Measurements from ENCODE around the gene IDH3A.
A peak's percentile ranks its signal among the peaks of the same experiment; 100 is the strongest.

The IDH3A gene

GRCh38 chr15:78129751-78130287 lies 19.3 kb upstream of the IDH3A start:
- no peak overlapping the region for H2AFZ ChIP-seq (ENCODE audit: low read depth)
- peaks cover 22% of the 10 kb centered on the region for H3K4me1 ChIP-seq (ENCODE audit: low read depth, poor library complexity, severe bottlenecking)
- H3K9ac ChIP-seq, result no peak overlapping the region
- no peak overlapping the region for H3K4me3 ChIP-seq (IDR thresholded peaks at IDR 0.05; ENCODE audit: insufficient read depth, low read depth, low read length)
- TF ChIP-seq CTCF (conservative IDR thresholded peaks at IDR 0.05; ENCODE audit: low read depth, low read length), result no peak
- H3K36me3 ChIP-seq (ENCODE audit: insufficient read depth), result no peaks in the 10 kb centered on the region
- no peaks in the 10 kb centered on the region for H4K20me1 ChIP-seq (ENCODE audit: insufficient read depth)
- H3K27me3 ChIP-seq (ENCODE audit: insufficient read depth, low read depth), result no peaks in the 10 kb centered on the region
- no peaks in the 10 kb centered on the region for H3K79me2 ChIP-seq (ENCODE audit: insufficient read depth, low read depth)
- no peak overlapping the region for H3K4me2 ChIP-seq
- H3K27ac ChIP-seq, result no peak overlapping the region

- Histone ChIP-seq H3K4me2 (no peak overlapping the region), H2AFZ (ENCODE audit: low read depth) (peak overlapping the region; percentile 99)
These were observed 18.5 kb upstream of the IDH3A start for GRCh38 chr15:78130466-78131294.

GRCh38 chr15:78131295-78132061 lies 17.7 kb upstream of the IDH3A start, which contains the start of gene CIB2:
CIB2 (minus strand) TSS chr15:78131445; CDS start chr15:78131215, 230 bp downstream.
- Histone ChIP-seq H3K36me3 (ENCODE audit: insufficient read depth) (no peaks in the 10 kb centered on the region), H2AFZ (ENCODE audit: low read depth) (peak within 1 kb of the TSS; percentile 99), H3K79me2 (ENCODE audit: insufficient read depth, low read depth) (no peaks in the 10 kb centered on the region), H3K4me1 (ENCODE audit: low read depth, poor library complexity, severe bottlenecking) (peaks cover 22% of the 10 kb centered on the region), H3K27me3 (ENCODE audit: insufficient read depth, low read depth) (no peaks in the 10 kb centered on the region), H3K9ac (peak within 1 kb of the TSS; percentile 85), H3K4me3 (IDR thresholded peaks at IDR 0.05; ENCODE audit: insufficient read depth, low read depth, low read length) (no peak within 1 kb of the TSS), H4K20me1 (ENCODE audit: insufficient read depth) (no peaks in the 10 kb centered on the region), H3K27ac (0 out of 2 replicates have a peak within 1 kb of the TSS, but pooled peaks have one; percentile 24), H3K4me2 (peak within 1 kb of the TSS; percentile 81)
- peak; percentile 39 for TF ChIP-seq CTCF (conservative IDR thresholded peaks at IDR 0.05; ENCODE audit: low read depth, low read length)

More at GRCh38 chr15:78130466-78131294, 18.5 kb upstream of the IDH3A start:
- H3K4me3 ChIP-seq (IDR thresholded peaks at IDR 0.05; ENCODE audit: insufficient read depth, low read depth, low read length), result no peak overlapping the region
- H4K20me1 ChIP-seq (ENCODE audit: insufficient read depth), result no peaks in the 10 kb centered on the region
- no peaks in the 10 kb centered on the region for H3K27me3 ChIP-seq (ENCODE audit: insufficient read depth, low read depth)
- no peaks in the 10 kb centered on the region for H3K36me3 ChIP-seq (ENCODE audit: insufficient read depth)
- no peak overlapping the region for H3K27ac ChIP-seq
- peaks cover 22% of the 10 kb centered on the region for H3K4me1 ChIP-seq (ENCODE audit: low read depth, poor library complexity, severe bottlenecking)
- H3K9ac ChIP-seq, result no peak overlapping the region
- no peak for TF ChIP-seq CTCF (conservative IDR thresholded peaks at IDR 0.05; ENCODE audit: low read depth, low read length)
- no peaks in the 10 kb centered on the region for H3K79me2 ChIP-seq (ENCODE audit: insufficient read depth, low read depth)

- no peak overlapping the region for H3K9ac ChIP-seq
- no peaks in the 10 kb centered on the region for H3K36me3 ChIP-seq (ENCODE audit: insufficient read depth)
- no peak overlapping the region for H2AFZ ChIP-seq (ENCODE audit: low read depth)
- H3K27me3 ChIP-seq (ENCODE audit: insufficient read depth, low read depth), result no peaks in the 10 kb centered on the region
- no peak overlapping the region for H3K4me2 ChIP-seq
- no peaks in the 10 kb centered on the region for H4K20me1 ChIP-seq (ENCODE audit: insufficient read depth)
- H3K4me3 ChIP-seq (IDR thresholded peaks at IDR 0.05; ENCODE audit: insufficient read depth, low read depth, low read length), result no peak overlapping the region
- H3K79me2 ChIP-seq (ENCODE audit: insufficient read depth, low read depth), result no peaks in the 10 kb centered on the region
- H3K27ac ChIP-seq, result no peak overlapping the region
- peaks cover 22% of the 10 kb centered on the region for H3K4me1 ChIP-seq (ENCODE audit: low read depth, poor library complexity, severe bottlenecking)
- no peak for TF ChIP-seq CTCF (conservative IDR thresholded peaks at IDR 0.05; ENCODE audit: low read depth, low read length)
These were observed 15.4 kb upstream of the IDH3A start for GRCh38 chr15:78133801-78134200.
